Measurements from ENCODE around the gene NYAP2.

NYAP2 gene

DNA sequence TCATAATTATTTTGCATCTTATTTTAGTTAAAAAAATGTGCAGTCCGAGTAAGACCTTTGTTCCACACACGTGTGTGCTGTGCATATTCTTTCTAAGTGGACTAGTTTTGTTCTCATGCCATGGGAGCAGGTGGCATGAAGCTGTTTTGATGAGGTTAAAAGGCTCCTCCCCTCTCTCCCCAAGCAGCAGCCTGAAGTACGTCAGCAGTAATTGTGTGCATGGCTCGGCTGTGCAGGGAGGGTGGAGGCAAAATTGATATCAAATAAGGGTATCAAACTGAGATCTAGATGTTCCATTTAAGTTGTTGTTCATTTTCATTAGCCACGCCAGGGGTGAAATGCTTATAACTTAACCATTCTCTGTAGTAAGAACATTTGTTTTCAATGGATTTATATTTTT lies at the start of gene NYAP2:
Gene NYAP2, plus strand, starts transcription at position 207 of the 400 bp plus-strand sequence. CDS start 9,171 bp downstream, outside the sequence.
- DNase-seq (ENCODE audit: low read depth in 1 of 2, low spot score in 1 of 2): no peak

- DNase-seq (ENCODE audit: low read depth in 1 of 2, low spot score in 1 of 2): no peak
These were observed 45.9 kb upstream of the NYAP2 start for GRCh38 chr2:225353579-225354085.

GRCh38 chr2:225354281-225354774 lies 45.2 kb upstream of the NYAP2 start:
- DNase-seq (ENCODE audit: low read depth in 1 of 2, low spot score in 1 of 2): no peak

GRCh38 chr2:225355788-225356187 lies 43.7 kb upstream of the NYAP2 start:
- DNase-seq (ENCODE audit: low read depth in 1 of 2, low spot score in 1 of 2): no peak

DNA sequence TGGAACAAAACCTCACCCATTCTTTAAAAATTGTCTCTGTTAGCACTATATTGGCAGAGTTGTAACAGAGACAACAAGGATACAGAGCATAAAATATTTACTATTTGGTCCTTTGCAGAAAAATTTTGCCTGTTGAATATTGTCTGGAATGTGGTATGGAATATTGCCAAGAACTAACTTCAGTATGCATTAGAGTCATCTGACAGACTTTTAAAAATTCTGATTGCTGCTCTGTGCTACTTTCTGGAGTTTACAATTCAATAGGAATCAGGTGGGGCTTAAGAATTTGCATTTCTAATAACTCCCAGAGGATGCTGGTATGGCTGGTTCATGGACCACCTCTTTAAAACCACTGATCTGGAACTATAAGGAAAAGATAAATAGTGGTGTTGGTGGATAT lies 32.8 kb upstream of the NYAP2 start:
- DNase-seq (ENCODE audit: low read depth in 1 of 2, low spot score in 1 of 2): no peak

DNA sequence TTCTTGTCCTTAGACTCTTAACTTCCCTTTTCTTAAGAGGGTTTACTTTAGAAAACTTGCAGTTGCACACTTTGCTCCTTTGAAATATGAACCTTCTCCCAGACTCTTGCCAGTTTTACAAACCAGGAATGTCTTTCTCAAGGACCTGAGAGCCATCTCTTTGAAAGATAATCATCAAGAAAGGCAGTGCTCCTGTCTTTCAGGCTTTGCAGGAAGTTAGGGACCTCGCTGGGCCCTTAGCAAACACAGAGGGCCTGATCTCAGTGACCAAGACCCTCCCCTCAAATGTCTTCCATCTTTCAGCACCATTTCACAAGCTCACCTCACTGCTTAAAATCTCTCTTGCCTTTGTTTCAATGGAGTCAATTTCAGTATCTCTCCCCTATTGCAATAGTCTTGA lies 32.0 kb upstream of the NYAP2 start:
- no peak for DNase-seq (ENCODE audit: low read depth in 1 of 2, low spot score in 1 of 2)

DNA sequence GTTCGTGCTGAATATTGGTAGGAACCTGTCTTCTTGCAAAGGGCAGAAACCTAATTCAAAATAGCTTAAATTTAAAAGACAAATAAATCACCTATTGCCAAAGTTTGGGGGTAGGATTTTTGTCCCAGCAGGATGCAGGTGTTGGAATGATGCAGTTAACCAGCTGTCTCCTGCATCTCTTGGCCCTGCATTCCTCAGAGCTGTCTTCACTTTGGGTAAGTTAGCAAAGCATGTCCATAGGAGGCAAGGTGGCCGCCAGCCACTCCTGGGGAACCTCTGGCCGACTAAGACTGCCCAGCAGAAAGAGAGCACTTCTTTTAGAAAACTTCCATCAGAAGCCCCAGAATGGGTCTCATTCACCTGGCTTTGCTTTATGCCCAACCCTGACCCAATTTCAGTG lies 20.5 kb upstream of the NYAP2 start:
- DNase-seq (ENCODE audit: low read depth in 1 of 2, low spot score in 1 of 2): no peak

DNA sequence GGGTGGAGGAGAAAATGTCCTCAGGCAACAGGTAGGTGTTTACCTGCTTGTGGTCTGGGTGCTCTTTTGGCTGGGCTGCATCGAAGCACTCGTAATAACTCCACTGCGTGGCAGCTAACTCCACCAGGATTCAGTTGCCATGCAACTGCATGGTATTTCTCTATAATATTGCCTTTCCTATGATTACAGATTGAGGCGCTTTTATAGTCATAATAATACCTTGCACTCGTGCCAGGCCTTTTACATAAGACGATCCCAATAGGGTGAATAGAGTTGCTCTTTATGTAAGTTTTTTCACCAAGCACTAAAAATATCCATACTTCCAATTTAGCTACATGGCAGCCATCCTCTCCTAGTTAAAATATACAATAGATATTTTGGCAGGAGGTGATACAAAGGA lies 19.7 kb upstream of the NYAP2 start:
- no peak for DNase-seq (ENCODE audit: low read depth in 1 of 2, low spot score in 1 of 2)

- no peak for DNase-seq (ENCODE audit: low read depth in 1 of 2, low spot score in 1 of 2)
These were observed 17.9 kb upstream of the NYAP2 start for GRCh38 chr2:225381609-225382008.

DNA sequence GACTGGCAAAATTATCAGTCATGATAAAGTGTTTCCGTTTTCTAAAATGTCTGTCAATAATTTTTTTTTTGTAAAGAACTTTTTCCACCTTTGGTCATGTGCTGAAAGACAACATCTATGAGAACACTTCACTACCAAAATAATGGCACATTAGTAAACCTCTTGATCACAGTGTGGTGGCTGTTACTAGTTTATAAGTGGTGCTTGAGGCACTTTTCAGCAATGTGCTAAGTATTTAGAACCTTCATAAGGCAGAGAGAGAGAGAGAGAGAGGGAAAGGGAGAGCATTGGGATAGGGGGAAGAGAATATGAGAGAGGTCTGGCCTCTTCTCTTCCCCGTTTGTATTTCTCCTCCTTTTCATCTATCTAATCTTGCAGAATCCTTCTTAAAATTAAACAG lies 1.1 kb upstream of the NYAP2 start:
- DNase-seq (ENCODE audit: low read depth in 1 of 2, low spot score in 1 of 2): no peak

- DNase-seq (ENCODE audit: low read depth in 1 of 2, low spot score in 1 of 2): no peak
These were observed 576 bp downstream of the NYAP2 start for GRCh38 chr2:225400060-225400511.

- no peak for DNase-seq (ENCODE audit: low read depth in 1 of 2, low spot score in 1 of 2)
These were observed 1.3 kb downstream of the NYAP2 start for GRCh38 chr2:225400546-225401400.

DNA sequence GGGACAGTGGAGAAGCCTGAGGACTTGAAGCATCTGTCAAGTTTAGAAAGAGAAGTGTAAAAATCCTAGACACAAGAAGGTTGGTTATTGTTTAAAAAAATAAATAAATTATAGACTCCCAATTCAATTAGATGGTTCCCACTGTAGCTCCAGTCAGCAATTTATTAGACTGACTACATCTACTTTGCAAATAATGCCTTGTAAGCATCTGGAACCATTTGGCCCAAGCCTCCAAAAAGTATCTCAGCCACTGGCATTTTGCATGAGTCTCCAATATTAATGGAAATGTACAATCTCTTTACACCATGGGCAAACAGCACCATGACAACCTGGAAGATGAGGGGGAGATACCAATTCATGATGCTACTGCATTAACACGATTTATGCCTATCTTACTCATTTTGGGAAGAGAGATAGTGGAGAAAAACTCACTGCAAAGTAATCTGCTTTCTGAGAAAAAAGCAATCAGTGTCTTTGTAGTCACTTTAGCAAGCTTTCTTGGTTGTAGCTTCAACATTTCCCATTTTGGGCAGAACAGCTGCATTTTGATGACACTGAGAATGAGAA lies 2.8 kb downstream of the NYAP2 start:
- no peak for DNase-seq (ENCODE audit: low read depth in 1 of 2, low spot score in 1 of 2)

DNA sequence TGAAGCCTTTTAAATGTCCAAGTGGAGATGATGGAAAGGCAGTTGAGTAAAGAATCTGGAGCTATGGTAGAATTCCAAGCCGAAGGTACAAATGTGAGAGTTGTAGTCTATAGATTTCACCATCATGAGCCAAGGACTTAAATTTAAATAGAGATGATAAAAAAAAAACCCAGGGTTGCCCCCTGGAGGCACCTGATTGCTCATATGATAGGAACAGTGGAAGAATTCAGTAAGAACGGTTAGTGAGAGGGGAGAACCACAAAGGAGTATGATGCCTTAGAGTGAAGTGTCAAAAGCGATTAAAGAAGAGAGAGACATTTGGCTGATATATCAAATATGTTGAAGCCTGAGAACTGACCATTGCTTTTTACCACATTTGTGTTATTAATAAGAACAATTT lies 11.9 kb downstream of the NYAP2 start:
- no peak for DNase-seq (ENCODE audit: low read depth in 1 of 2, low spot score in 1 of 2)

DNA sequence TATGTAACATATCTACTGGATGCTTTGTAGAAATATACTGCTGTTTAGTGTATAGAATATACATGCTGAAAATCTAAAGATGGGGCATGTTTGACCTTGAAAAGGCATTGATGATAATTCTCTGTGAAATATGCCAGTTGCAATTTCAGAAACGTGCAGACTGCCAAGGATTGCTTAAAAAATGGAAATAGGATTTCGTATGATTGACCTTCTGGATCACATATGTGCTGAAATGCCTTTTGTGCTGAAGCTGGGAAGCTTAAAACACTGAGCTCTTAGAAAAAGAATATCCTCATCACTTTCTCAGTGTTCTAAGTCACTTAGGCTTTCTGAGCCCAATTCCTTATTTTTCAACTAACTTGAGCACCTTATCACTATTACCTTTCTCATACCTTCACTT lies 14.3 kb downstream of the NYAP2 start:
- no peak for DNase-seq (ENCODE audit: low read depth in 1 of 2, low spot score in 1 of 2)

GRCh38 chr2:225414902-225415301 lies 15.4 kb downstream of the NYAP2 start:
- no peak for DNase-seq (ENCODE audit: low read depth in 1 of 2, low spot score in 1 of 2)

GRCh38 chr2:225415341-225415740 lies 15.8 kb downstream of the NYAP2 start:
- DNase-seq (ENCODE audit: low read depth in 1 of 2, low spot score in 1 of 2): no peak

- no peak for DNase-seq (ENCODE audit: low read depth in 1 of 2, low spot score in 1 of 2)
These were observed 16.3 kb downstream of the NYAP2 start for GRCh38 chr2:225415792-225416191.

DNA sequence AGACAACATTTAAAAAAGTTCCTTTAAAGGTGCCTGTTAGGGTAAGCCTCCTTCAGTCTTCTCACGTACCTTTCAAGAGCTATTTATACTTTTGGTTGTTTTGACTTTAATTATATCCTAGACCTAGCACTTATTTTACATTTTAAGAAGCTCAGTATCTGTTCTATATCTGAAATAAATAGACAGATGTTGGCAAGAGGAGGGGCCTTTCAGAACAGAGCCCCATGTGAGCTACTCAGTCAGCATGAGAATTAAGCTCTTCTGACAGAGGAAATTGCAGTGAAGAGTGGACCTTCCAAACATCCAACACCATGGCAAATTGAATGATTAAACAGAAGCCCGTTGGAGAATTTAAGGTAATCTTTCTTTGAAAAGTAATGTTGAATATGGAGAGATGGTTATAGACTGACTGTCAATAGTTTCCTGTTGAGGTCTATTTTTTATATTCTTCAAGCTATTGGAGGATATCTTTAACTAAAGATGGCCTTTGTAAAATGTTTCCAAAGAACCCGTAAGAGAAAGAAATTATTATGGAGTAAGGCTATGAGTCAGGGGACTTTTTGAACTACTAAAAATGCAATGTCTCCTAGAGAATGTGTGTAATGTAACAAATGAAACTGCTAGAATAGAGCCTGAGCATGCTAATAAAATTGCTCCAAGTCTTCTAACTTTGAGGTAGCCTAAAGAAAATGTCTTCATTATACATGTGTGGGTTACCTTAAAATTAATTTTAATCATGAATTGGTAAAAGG lies 17.3 kb downstream of the NYAP2 start:
- DNase-seq (ENCODE audit: low read depth in 1 of 2, low spot score in 1 of 2): no peak

- no peak for DNase-seq (ENCODE audit: low read depth in 1 of 2, low spot score in 1 of 2)
These were observed 19.5 kb downstream of the NYAP2 start for GRCh38 chr2:225419033-225419432.

GRCh38 chr2:225422145-225422544 lies 22.6 kb downstream of the NYAP2 start:
- DNase-seq (ENCODE audit: low read depth in 1 of 2, low spot score in 1 of 2): no peak

- DNase-seq (ENCODE audit: low read depth in 1 of 2, low spot score in 1 of 2): no peak
These were observed 25.8 kb downstream of the NYAP2 start for GRCh38 chr2:225425284-225425683.
